GM19397 (cell line): ENCODE data around the gene CCL4.
"Not testable (repeated sequence)": the region's sequence is repeated elsewhere in the genome, so short reads cannot be mapped to it uniquely, and the experiment has no call there.

ENCODE experiments used
- ATAC-seq: cut with Tn5 transposase; IDR thresholded peaks from one replicate; pipeline ENCODE4 v1.9.1; 2021; ENCODE audit warnings: mild to moderate bottlenecking, moderate library complexity; ENCODE audit not compliant: unreplicated experiment

The CCL4 gene

GRCh38 chr17:36103401-36103975 lies at the start of gene CCL4:
Gene CCL4, plus strand, starts transcription at chr17:36103827. Its CDS starts 79 bp downstream, at chr17:36103906.
- peak; percentile 68 for ATAC-seq

GRCh38 chr17:36055171-36055570 lies 48.5 kb upstream of the CCL4 start:
- ATAC-seq = no peak

GRCh38 chr17:36055921-36056520 lies 47.6 kb upstream of the CCL4 start:
- no peak for ATAC-seq

- ATAC-seq = no peak
These were observed 45.7 kb upstream of the CCL4 start for GRCh38 chr17:36057911-36058310.

- ATAC-seq = no peak
These were observed 44.2 kb upstream of the CCL4 start for GRCh38 chr17:36059406-36059805.

GRCh38 chr17:36060816-36061215 lies 42.8 kb upstream of the CCL4 start:
- ATAC-seq = no peak

GRCh38 chr17:36063786-36064541 lies 39.7 kb upstream of the CCL4 start, which contains the start of gene CCL18:
Gene CCL18, plus strand, starts transcription at chr17:36064272. Its CDS starts 71 bp downstream, at chr17:36064343.
- ATAC-seq = no peak

- ATAC-seq = no peak
These were observed 37.2 kb upstream of the CCL4 start for GRCh38 chr17:36066365-36066985.

- ATAC-seq = no peak
These were observed 35.1 kb upstream of the CCL4 start for GRCh38 chr17:36068524-36068923.

GRCh38 chr17:36069136-36069535 lies 34.5 kb upstream of the CCL4 start:
- no peak for ATAC-seq

GRCh38 chr17:36070427-36070826 lies 33.2 kb upstream of the CCL4 start:
- ATAC-seq = no peak

GRCh38 chr17:36071751-36072150 lies 31.9 kb upstream of the CCL4 start:
- no peak for ATAC-seq

- ATAC-seq = no peak
These were observed 31.1 kb upstream of the CCL4 start for GRCh38 chr17:36072431-36073121.

- ATAC-seq = no peak
These were observed 29.3 kb upstream of the CCL4 start for GRCh38 chr17:36074365-36074764.

GRCh38 chr17:36081681-36082471 lies 21.8 kb upstream of the CCL4 start:
- ATAC-seq = peak; percentile 11

- peak; percentile 67 for ATAC-seq
These were observed 21.0 kb upstream of the CCL4 start for GRCh38 chr17:36082482-36083120.

- ATAC-seq = not testable (repeated sequence)
These were observed 19.9 kb upstream of the CCL4 start for GRCh38 chr17:36083691-36084090.

- no peak for ATAC-seq
These were observed 17.9 kb upstream of the CCL4 start for GRCh38 chr17:36085765-36086164.

GRCh38 chr17:36086791-36087190 lies 16.8 kb upstream of the CCL4 start:
- ATAC-seq = no peak

GRCh38 chr17:36087471-36087870 lies 16.2 kb upstream of the CCL4 start:
- ATAC-seq = not testable (repeated sequence)
